IPS-11a (cell line): ENCODE data around the gene LONRF2.

Source experiments
- H3K4me3 ChIP-seq: one replicate; pipeline ENCODE4 v1.5.1; 2013; ENCODE audit warnings: low read depth, low read length, control low read depth

Gene LONRF2

DNA sequence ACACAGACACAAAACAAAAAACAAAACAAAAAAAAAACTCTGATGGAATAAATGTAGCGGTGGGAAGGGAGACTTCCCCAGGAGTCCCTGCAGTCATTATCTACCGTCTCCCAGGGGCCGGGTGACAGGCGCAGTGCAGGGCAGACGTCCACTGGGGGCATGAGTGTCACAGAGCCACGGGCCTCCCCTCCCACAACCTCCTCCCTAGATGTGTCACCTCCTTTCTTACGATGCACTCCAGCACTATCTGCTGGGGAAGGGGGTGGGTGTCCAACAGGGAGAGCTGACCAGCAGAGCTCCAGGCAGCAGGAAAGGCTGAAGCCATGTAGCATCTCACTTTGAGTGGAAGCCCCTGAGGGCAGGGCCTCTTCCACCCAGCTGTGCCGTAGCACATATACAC is 84.5 kb downstream of the LONRF2 start:
- no peak overlapping the region for H3K4me3 ChIP-seq

DNA sequence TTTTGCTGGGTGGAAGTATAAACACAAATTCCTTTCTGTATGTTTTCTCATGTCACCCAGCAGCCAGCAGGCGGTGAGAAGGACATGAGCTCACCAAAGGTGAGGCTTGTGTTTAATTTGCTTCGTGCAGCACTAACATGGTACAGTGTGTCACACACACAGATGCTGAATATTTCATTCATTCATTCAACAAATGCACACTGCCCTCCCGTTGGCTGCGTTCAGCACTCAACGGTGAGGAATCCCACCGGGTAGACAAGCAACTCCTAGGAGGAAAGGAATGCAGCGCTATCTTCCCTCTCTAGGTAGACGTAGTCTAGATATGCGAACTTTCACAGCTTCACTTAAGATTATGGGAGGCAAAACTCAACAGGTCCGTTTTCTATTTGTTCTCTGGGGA is 85.1 kb downstream of the LONRF2 start:
- no peak overlapping the region for H3K4me3 ChIP-seq

DNA sequence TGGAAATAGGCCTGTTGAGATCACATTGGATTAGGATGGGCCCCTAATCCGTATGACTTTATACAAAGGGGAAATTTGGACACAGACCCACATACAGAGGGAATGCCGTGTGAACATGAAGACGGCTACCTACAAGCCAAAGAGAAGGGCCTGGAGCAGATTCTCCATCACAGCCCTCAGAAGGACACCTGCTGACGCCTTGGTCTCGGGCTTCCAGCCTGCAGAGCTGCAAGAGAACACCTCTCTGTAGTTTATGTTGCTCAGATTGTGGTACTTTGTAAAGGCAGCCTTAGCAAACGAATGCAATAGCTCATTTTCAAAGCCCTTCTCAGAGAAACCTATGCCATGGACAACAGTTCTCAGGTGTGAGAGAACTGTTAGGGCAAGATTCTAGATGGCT is 86.1 kb downstream of the LONRF2 start:
- H3K4me3 ChIP-seq, result no peak overlapping the region

DNA sequence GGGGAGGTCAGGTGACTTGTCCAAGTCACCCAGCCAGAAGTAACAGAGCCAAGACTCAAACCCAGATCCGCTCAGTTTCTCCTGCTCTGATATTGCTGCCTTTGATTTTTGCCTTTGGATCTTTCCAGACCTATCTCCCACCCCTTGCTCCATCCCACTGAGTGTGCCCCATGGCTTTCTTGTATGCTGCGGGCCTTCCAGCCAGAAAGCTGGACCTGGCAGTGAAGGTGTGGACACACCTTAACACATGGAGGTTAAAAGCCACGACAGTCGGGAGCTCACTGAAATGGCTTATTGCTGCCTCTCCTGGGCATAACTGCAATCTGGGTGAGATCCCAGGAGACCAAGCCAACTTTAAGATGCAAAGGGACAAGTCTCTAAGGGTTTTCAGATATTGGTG is 86.7 kb downstream of the LONRF2 start:
- no peak overlapping the region for H3K4me3 ChIP-seq

DNA sequence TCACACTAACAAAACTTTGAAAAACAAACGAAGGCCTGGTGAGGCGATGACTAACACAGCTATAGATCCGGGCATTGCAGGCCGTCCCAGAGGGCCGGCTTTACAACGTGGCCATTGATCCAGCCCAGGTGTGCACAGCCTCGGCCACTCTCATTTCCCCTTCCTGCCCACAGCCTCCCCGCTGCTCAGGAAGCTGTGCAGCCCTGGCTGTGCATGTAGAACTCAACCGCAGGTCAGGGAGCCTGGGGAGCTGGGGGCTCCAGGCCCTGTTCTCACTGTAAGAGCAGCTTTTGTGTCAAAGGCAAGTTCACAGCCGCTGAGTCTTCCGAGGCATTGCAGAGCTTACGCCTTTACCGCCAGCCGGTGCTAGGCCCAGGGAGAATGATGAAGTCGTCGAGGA is 87.2 kb downstream of the LONRF2 start:
- no peak overlapping the region for H3K4me3 ChIP-seq

DNA sequence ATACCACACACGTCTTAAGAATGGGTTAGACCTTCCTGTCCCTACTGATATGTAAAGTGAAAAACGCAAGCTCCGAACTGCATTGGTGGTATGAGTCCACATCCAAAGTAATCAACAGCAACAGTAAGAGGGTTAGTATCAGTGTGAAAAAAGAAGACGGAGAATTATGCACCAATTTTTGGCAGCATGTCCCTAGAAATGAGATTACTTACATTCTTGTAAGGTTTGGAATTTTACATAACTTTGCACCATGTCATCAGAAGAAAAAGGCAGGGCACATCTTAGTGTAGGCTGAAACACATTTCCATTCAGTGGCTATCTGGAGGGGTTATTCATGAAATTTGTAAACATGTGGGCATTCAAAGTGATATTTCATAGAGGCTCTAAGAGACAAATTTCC is 88.2 kb downstream of the LONRF2 start:
- no peak overlapping the region for H3K4me3 ChIP-seq

DNA sequence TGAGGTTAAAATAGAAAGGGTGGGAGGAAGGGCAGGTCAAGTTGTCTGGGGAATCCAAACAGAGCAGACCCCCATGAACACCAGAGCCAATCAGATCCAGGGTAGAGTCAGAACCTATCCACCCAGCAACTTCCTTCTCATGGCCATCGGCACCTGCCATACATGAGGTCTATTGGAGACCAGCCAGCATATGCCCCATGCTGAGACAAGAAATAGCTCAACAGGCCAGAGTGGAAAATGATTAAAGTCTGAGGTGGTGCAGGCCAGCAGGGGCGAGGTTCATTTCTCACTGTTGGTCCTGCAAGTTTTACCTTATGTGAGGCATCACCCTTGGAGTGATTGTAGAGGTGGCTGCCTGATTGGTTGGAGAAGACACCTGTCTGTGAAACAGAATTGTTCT is 89.2 kb downstream of the LONRF2 start:
- no peak overlapping the region for H3K4me3 ChIP-seq

DNA sequence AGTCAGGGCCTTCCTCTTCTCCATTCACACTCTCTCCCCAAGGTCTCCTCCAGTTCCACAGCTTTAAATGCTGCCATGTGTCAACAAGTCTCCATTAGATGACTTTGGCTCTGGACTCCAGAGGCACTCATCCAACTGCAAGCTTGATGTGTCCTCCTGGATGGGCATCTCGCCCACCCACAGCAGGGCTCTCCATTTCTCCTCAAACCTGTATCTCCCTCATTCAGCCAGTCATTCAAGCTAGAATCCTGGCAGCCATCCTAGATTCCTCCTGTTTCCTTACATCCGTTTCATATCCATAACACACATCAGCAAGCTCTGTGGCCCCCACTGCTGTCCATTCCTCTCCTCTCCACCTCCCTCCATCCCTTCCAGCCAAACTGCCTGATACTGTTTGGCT is 91.5 kb downstream of the LONRF2 start:
- H3K4me3 ChIP-seq, result no peak overlapping the region

DNA sequence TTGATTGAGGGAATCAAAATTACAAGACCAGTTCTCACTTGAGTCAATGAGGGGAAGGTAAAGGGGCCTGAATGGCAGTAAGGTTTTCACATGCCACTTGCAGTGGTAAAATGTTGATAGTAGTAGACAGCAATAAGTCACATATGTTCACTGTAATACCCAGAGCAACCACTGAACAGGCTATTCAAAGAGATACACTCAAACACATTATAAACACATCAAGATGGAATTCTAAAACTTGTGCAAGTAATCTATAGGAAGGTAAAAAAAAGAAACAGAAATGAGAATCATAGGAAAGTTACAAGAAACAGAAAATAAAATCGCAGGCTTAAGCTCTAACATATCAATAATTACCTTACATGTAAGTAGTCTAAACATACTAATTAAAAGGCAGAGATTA is 93.3 kb downstream of the LONRF2 start:
- H3K4me3 ChIP-seq, result no peak overlapping the region

DNA sequence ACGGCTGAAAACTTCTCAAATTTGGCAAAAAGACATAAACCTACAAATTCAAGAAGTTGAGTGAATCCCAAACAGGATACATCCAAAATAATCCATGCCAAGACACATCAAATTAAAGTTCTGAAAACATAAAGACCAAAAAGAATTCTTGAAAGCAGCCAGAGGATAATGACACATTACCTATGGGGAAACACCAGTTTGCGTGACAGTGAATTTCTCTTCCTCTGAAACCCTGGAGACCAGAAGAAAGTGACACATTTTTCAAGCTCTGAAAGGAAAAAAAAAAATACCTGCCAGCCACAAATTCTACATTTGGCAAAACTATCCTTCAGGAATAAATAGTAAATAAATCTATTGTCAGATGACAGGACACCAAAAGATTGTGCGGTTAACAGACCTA is 93.9 kb downstream of the LONRF2 start:
- H3K4me3 ChIP-seq, result no peak overlapping the region

DNA sequence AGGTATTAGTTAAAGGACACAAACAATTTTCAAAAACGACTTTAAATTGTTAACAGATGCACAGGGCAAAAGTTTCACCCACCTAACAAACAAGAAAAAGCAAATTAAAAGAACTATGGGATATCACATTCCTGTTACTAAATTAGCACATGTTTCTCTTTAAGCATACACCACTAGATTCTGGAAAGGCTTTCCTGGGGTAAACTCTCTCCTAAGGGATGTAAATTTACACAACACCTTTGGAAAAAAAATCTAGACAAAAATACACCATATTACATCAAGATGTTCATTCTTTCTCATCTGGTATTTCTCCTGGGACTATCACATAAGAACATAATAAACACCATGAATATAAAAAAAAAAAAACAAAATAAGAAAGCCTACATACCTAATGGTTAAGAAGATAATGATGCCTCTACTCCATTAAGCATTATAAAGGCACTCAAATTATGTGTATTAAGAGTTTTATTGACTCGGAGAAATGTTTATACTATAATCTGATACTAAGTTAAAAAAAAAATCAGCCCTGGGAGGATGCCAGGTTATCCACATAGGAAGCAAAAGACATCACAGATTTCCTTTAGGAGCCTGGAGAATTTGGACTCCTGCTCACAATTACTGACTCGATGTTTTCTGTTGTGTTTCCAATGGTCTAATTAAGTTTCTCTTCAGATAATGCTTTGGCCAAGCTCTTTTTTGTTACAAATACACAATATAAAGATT is 97.2 kb downstream of the LONRF2 start:
- H3K4me3 ChIP-seq, result no peak overlapping the region

DNA sequence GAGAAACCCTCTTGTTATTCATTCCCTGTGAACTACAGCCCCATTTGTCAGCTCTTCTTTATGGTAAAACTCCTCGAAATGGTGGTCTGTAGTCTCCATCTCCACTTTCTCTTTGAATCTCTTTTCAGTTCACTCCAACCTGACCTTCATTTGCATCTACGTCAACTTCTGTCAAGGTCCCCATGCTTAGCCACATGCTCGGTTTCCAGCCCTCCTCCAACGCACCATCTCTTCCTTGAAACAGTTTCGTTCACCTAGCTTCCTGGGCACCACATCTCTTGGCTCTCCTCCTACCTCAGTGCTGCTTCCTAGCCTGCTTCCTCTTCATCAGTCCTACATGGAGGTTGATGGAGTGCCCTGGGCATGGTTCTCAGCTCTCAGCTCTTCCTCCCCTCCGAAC is 98.8 kb downstream of the LONRF2 start:
- H3K4me3 ChIP-seq, result no peak overlapping the region
